BJ (cell line): ENCODE data around the gene MLPH. TPM values are rescaled to one million over a fixed set of nuclear protein-coding genes. Genes with fewer than 3 reads are reported as not detected.

ENCODE experiments used
- CTCF ChIA-PET: fragments of 350-600 bp; formaldehyde crosslinking; extraction: SDS; loops from one replicate; lab custom pipeline; 2021; ENCODE audit warnings: antibody characterized with exemption, inconsistent platforms; lab: Yijun Ruan, JAX
- POLR2A ChIA-PET: fragments of 300-600 bp; sonication (Branson Sonifier 250); formaldehyde crosslinking; extraction: SDS; loops from one replicate; lab custom pipeline; 2021; ENCODE audit warnings: antibody characterized with exemption; lab: Charles Lee
- DNase-seq: peaks from one replicate; pipeline ENCODE4 v3.0.0-alpha.2; 2011; ENCODE audit warnings: low read depth
- H3K27me3 ChIP-seq: 2 replicates; pipeline ENCODE4 v1.6.0; 2011; ENCODE audit warnings: low read length; ENCODE audit not compliant: control insufficient read depth, insufficient read depth
- H3K36me3 ChIP-seq: 2 replicates; pipeline ENCODE4 v1.5.1; 2011; ENCODE audit warnings: low read length; ENCODE audit not compliant: control insufficient read depth, insufficient read depth
- H3K4me3 ChIP-seq: 2 replicates; pipeline ENCODE4 v1.5.1; 2011; ENCODE audit warnings: low read depth, mild to moderate bottlenecking, control low read depth, low read length
- CTCF ChIP-seq: IDR thresholded peaks from 2 replicates; pipeline ENCODE4 v1.5.1; 2011; ENCODE audit warnings: low read depth, mild to moderate bottlenecking, control low read depth, inconsistent platforms, low read length, moderate library complexity; ENCODE audit not compliant: insufficient read depth
- polyA minus RNA-seq: library from RNA; depleted of rRNA, polyadenylated mRNA; stranded (reverse); fragments of >200 nt; gene quantifications from 2 replicates; pipeline ENCODE4 v1.2.3, GENCODE V29; 2011; rRNA and poly(A)+ RNA removed
- polyA plus RNA-seq: library from polyadenylated mRNA; depleted of rRNA; stranded (reverse); fragments of >200 nt; gene quantifications from 2 replicates; pipeline ENCODE4 v1.2.3, GENCODE V29; 2011; rRNA removed

The MLPH gene
- polyA plus RNA-seq = 16.1 and 18.5 TPM in 2 replicates
- polyA minus RNA-seq = 24.0 and 40.3 TPM in 2 replicates

DNA sequence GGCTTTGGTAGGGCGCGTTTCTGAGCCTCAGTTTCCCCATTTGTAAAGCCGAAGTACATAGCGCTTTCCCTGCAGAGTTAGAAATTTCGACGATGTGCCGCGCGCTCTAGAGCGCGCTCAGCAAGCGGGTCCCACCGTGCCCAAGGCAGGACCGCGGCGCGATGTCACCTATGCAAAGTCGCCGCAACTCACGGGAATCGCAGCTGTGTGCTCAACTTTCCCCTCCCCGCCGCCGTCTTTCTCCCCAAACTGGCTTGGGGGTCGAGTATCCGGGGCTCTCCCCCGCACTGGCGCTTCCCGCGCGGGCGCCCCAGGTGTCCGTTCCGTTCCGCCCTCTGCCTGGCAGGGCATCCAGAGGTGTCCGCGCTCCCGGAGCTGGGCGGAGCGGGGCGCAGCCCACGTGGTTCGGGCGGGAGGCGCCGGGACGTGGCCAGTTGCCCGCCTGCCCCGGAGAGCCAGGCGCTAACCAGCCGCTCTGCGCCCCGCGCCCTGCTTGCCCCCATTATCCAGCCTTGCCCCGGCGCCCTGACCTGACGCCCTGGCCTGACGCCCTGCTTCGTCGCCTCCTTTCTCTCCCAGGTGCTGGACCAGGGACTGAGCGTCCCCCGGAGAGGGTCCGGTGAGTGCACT lies at the start of gene MLPH:
TSS of gene MLPH (plus strand) at position 433 of the 630 bp plus-strand sequence. CDS start 6,176 bp downstream, outside the sequence.
- no peaks in the 10 kb centered on the region for H3K27me3 ChIP-seq
- POLR2A ChIA-PET = no interaction called here
- no peak for TF ChIP-seq CTCF
- peak within 1 kb of the TSS; percentile 66 for H3K4me3 ChIP-seq
- no peak for DNase-seq
- H3K36me3 ChIP-seq = no peaks in the 10 kb centered on the region
- CTCF ChIA-PET = interaction anchor here (0.7 to 4.3 kb wide), 7 partner anchors 11 to 85 kb away, joined by 3 to 22 read pairs (median 4); no protein-coding TSS in a partner anchor

GRCh38 chr2:237437566-237437965 lies 49.5 kb upstream of the MLPH start:
- TF ChIP-seq CTCF = no peak
- Histone ChIP-seq H3K4me3 (no peak overlapping the region), H3K36me3 (no peaks in the 10 kb centered on the region), H3K27me3 (no peaks in the 10 kb centered on the region)
- POLR2A ChIA-PET = no interaction called here
- CTCF ChIA-PET = interaction anchor here (0.8 to 1.9 kb wide), 2 partner anchors 34 to 38 kb away, joined by 3 to 6 read pairs; no protein-coding TSS in a partner anchor
- DNase-seq = no peak

DNA sequence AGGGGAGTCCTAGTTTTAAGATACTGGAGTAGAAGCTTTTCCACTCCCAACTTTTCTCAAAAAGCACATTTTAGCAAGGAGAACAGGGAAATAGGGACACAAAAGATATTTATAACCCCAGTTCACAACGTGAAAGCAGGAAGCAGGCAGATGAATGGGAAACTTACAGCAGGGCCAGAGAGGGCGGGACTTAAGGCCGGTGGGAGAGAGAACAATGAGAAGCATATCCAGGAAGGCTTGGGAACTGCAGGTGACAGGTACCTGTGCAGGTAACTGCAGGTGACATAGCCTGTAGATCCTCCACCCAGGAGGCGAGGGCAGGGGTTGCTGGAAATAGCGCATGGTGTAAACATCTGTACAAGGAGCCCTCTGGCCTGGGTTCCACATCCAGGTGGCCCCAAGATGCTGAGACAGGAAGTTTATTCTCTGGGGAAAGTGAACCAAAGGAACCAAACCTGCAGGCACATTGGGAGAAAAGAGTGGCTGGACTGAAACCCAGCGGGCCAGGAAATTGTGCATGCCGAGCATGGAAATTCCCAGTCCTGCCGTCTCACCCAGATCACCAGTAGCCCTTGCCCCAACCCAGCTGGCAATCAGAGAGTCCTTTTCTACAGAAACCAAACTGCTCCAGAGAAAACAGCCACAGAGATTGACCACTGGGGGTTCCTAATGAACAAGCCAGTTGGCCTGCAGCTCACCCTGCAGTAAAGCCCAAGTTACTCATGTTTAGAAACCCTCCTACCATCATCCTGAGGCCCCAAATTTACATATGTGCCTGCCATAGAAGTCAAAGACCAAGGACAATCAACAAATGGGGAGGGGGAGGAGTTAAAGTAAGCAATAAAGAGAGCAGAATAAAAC lies 48.7 kb upstream of the MLPH start:
- Histone ChIP-seq H3K27me3 (no peaks in the 10 kb centered on the region), H3K4me3 (no peak overlapping the region), H3K36me3 (no peaks in the 10 kb centered on the region)
- CTCF ChIA-PET = no interaction called here
- no peak for DNase-seq
- TF ChIP-seq CTCF = no peak
- POLR2A ChIA-PET = no interaction called here

DNA sequence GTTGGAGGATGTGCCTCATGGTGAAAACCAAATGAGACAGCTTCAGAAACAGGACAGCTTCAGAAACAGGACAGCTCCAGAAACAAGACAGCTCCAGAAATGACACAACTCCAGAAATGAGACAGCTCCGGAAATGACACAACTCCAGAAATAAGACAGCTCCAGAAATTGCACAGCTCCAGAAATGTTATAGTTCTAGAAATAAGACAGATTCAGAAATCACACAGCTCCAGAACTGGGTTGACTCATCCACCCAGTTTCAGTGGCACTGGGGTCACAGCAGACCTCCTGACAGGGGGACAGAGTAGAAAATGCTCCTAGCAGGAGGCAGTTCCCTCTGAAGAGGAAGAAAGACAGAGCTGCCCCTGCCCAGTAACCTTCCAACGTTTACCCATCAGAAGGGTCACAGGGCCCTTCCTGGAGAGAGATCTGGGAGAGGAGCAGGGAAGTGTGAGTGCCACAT lies 46.2 kb upstream of the MLPH start:
- ChIA-PET POLR2A (no interaction called here), CTCF (interaction anchor here (0.8 to 4.2 kb wide), 6 partner anchors 11 to 348 kb away, joined by 3 to 17 read pairs (median 4); no protein-coding TSS in a partner anchor)
- no peaks in the 10 kb centered on the region for H3K36me3 ChIP-seq
- no peak for TF ChIP-seq CTCF
- no peak overlapping the region for H3K4me3 ChIP-seq
- H3K27me3 ChIP-seq = no peaks in the 10 kb centered on the region
- DNase-seq = no peak
